RKO (cell line): ENCODE data around the gene ACP4.
"Not testable (repeated sequence)": the region's sequence is repeated elsewhere in the genome, so short reads cannot be mapped to it uniquely, and the experiment has no call there.

ENCODE experiments used
- DNase-seq: peaks from one replicate; pipeline ENCODE4 v3.0.0-alpha.2; 2016; ENCODE audit warnings: low spot score

The ACP4 gene

GRCh38 chr19:50797781-50798658 lies 7.8 kb downstream of the ACP4 start:
- no peak for DNase-seq

GRCh38 chr19:50798659-50799546 lies 8.7 kb downstream of the ACP4 start:
- DNase-seq, result no peak

- no peak for DNase-seq
Measured at GRCh38 chr19:50799547-50799851, 9.3 kb downstream of the ACP4 start.

GRCh38 chr19:50801107-50801506 lies 10.9 kb downstream of the ACP4 start:
- DNase-seq, result no peak

GRCh38 chr19:50803633-50804419 lies 13.6 kb downstream of the ACP4 start:
- DNase-seq, result no peak

GRCh38 chr19:50804420-50805272 lies 14.4 kb downstream of the ACP4 start:
- DNase-seq, result peak; percentile 99

GRCh38 chr19:50808856-50809255 lies 18.6 kb downstream of the ACP4 start:
- no peak for DNase-seq

- not testable (repeated sequence) for DNase-seq
Measured at GRCh38 chr19:50811622-50812238, 21.5 kb downstream of the ACP4 start.

- DNase-seq, result no peak
Measured at GRCh38 chr19:50812474-50812873, 22.3 kb downstream of the ACP4 start.

- no peak for DNase-seq
Measured at GRCh38 chr19:50814883-50815282, 24.7 kb downstream of the ACP4 start.

- no peak for DNase-seq
Measured at GRCh38 chr19:50815439-50815838, 25.2 kb downstream of the ACP4 start.

- no peak for DNase-seq
Measured at GRCh38 chr19:50817941-50818858, 28.0 kb downstream of the ACP4 start.

GRCh38 chr19:50818859-50819472 lies 28.8 kb downstream of the ACP4 start:
- no peak for DNase-seq

GRCh38 chr19:50819636-50820035 lies 29.4 kb downstream of the ACP4 start:
- DNase-seq, result no peak

- DNase-seq, result no peak
Measured at GRCh38 chr19:50820086-50820485, 29.9 kb downstream of the ACP4 start.

GRCh38 chr19:50820549-50821247 lies 30.5 kb downstream of the ACP4 start:
- DNase-seq, result no peak

- no peak for DNase-seq
Measured at GRCh38 chr19:50821248-50821612, 31.0 kb downstream of the ACP4 start.

- DNase-seq, result no peak
Measured at GRCh38 chr19:50821622-50822021, 31.4 kb downstream of the ACP4 start.

GRCh38 chr19:50822661-50823208 lies 32.5 kb downstream of the ACP4 start:
- DNase-seq, result no peak
